SW480 (cell line): ENCODE results near the gene COL23A1.

Source experiments
- DNase-seq: peaks from one replicate; pipeline ENCODE4 v3.0.0-alpha.2; 2016; ENCODE audit warnings: low spot score

COL23A1 gene

DNA sequence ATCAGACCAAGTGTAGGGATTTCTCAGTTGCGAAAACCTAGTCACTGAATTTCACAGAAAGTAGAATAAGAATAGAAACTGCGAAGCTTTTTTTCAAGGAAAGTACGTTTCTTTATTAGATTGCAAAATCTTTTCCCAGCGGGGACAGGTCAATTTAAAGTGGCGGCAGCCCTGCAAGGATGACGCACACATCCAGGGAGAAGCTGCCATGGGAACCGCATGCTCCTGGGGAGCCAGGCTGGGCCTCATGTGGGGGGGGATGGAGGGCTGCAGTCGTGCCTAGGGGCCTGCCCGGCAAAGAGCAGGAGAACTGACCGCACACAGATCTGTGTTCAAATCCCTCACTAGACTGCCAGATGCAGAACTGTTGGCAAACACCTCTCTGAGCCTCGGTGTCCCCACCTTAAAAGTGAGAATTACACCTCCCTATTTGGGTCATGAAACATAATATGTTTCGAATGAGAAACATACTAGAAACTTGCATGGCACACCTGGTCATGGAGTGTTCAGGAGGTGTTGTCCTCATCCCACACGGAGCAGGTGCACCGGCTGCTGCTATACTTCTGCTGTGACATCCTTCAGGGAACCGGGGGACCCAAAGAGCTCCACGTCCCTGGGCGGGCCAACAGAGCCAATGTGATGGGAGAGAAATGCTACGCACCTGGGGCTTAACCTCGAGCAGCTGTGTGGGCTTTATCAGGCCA is 229.8 kb downstream of the COL23A1 start:
- DNase-seq, result no peak

DNA sequence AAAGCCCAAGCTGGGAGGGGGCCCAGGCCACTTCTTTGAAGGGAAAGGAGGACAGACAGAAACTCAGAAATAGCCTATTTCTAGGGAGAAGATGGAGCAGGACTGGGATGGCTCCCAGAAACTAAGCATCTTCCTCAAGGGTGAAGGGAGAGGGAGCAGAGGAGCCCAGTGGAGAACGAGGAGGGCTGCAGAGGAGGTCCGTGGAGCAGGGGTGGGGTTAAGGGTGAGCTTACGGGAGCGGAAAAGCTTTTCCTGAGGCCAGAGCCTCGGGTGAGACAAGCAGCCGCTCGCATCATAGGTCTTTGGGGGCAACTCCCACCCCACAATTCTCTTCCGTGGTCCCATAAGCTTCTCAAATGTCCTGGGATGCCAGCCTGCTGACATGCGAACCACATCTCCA is 230.5 kb downstream of the COL23A1 start:
- no peak for DNase-seq

DNA sequence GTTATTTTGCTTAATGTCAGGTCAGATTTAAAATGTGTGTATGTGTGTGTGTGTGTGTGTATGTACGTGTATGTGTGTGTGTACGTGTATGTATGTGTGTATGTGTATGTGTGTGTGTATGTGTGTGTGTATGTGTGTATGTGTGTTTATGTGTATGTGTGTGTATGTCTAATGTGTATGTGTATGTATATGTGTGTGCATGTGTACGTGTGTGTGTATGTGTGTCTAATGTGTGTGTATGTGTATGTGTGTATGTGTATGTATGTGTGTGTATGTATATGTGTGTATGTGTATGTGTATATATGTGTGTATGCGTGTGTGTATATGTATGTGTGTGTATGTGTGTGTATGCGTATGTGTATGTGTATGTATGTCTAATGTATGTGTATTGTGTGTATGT is 232.5 kb downstream of the COL23A1 start:
- DNase-seq, result no peak

DNA sequence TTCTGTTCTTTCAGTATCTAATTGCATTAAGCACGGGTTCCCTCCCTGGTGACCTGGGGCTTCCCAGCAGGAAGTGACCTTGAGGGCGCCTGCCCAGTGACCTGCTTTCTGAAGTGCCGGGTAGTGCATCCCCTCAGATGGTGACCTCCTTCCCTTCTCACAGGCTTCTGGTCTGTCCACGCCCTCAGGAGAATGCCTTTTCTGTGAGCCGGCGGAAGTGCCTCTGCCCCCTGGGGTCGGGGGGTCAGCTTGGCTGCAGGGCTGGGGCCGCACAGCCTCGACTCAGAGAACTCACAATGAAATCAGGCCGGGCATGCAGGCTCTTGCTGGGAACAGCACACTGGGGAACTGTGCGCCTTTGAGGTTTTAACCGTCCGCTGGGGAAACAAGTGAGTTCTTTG is 233.1 kb downstream of the COL23A1 start:
- DNase-seq, result peak; percentile 13

DNA sequence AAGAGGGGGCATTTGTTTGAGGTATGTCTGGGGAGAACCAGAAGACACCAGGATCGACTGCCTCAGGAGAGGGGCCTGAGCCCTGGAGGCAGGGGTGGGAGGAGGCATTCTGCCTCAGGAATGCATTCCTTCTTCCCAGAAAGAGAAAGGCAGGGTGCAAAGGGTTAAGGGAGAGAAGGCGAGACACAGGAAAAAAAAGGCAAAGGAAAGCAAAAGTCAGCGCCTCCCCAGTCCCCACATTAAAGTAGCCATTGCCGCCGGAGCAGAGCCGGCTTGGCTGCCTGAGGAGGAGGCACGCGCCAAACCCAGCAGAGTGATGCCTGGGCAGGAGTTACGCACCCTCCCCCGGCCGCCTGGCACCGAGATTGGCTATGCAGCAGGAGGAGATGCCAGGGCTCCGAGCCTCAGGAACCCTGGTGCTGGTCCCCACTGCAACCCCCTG is 233.7 kb downstream of the COL23A1 start:
- DNase-seq, result no peak

DNA sequence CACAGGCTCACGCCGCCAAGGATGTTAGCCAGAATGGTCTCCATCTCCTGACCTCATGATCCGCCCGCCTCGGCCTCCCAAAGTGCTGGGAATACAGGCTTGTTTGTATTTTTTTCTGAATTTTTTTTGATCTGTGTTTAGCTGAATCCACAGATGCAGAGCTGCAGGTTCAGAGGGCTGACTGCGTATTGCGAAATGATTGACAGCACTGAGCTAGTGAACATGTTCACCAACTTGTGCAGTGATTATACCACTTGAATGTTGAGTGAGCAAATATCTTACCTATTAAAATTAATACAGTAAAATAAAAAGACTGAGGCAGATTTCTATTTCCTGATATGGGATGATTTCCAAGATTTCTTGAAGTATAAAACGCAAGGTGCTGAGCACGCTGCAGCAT is 234.5 kb downstream of the COL23A1 start:
- no peak for DNase-seq

DNA sequence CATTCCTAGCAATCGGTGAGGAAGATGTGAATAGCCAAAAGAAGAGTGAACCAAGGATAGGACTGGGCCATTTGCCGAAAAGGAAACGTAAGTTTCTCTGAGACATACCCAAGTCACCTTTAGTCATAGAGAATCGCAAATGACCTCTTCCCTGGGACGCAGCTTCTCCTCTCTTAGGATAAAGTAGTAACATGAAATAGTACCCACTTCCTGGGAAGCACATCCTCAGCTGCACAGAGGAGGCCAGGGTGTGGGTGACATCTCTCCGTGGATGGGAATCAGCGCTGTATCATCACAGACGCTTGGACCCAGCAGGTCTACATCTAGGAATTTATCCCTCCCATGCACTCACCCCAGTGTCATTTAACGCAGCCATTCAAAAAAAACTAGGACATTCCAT is 236.7 kb downstream of the COL23A1 start:
- DNase-seq, result no peak

DNA sequence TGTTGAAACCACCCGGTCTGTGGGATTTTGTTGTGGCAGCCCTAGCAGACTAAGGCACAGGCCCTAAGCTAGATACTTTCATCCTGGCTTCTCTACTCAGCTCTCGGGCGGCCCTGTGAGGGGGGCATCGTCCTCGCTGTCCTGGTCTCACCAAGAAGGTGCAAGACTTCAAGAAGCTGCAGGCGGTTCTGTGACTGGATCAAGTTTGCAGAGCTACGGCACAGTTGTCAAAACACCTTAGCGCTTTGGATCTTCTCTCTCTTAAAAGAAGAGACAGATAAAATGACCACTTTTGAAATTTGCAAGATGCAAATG is 238.2 kb downstream of the COL23A1 start:
- no peak for DNase-seq

DNA sequence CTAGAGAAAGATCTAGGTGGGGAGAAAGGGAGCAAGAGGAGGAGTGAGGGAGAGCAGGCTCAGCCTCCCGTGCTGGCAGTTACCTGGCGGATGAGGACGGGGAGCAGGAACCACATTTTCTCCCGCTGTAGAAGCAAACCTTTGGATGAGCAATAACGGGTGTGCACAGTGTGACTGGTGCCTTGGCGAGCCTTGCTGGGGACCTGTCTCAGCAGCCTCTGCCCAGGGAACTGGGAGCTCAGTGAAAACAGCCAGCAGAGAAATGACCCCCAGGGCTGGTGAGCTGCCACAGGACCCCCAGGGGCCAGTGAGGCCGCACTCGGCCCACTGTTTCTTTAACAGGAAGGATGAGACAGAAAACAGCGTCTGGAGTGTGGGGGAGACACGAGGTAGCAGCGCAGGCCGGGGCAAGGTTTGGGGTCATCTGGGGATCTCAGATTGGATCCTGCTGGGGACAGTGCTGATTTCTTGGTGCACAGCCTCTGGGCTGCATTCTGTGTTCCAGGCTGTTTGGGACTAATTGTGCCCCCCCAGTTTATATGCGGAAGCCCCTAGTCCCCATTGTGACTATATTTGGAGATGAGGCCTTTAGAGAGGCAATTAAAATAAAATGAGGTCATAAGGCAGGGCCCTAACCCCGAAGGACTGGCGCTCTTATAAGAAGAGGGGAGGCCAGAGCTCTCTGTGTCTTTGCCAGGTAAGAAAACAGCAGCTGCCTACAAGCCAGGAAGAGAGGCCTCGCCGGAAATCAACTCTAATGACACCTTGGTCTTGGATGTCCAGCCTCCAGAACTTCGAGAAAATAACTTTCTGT is 238.8 kb downstream of the COL23A1 start:
- DNase-seq, result no peak

DNA sequence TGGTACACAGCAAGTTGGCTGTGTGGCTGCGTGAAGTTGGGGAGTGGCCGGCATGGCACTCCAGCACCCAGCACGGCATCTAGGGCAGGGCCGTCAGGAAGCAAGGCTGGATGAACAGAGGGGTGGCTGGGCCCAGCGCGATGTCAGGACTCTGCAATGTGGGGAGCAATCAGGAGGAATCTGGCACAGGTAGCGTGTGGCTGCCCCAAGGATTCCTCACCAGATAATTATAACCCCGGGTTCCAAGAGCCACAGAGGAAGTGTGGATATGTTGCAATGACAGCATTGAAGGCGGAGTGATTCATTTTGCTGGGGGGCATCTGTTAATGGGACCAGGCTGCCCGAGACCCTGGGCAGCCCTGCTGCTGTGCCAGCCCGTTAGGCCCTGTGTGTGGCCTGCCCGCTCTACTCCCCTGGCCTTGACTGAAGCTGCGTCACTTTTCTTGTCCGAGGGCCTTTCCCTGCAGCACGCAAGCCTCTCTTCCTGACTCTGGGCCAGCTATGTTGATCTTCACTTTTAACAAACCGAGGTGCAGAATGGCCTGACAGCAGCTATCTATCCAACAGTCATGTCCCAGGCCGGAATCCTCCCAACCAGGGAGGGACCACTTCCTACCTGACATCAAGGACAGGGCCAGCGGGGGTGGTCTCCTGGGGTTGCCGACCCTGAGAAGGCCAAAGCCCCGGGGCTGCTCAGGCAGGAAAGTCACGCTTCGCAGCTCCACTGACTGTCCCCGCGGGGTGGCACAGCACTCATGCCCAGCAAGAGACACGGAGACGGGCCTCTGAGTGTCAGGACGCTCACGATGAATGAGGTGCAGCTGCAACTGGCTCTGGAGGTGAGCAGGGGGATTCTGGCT is 239.6 kb downstream of the COL23A1 start:
- DNase-seq, result no peak

DNA sequence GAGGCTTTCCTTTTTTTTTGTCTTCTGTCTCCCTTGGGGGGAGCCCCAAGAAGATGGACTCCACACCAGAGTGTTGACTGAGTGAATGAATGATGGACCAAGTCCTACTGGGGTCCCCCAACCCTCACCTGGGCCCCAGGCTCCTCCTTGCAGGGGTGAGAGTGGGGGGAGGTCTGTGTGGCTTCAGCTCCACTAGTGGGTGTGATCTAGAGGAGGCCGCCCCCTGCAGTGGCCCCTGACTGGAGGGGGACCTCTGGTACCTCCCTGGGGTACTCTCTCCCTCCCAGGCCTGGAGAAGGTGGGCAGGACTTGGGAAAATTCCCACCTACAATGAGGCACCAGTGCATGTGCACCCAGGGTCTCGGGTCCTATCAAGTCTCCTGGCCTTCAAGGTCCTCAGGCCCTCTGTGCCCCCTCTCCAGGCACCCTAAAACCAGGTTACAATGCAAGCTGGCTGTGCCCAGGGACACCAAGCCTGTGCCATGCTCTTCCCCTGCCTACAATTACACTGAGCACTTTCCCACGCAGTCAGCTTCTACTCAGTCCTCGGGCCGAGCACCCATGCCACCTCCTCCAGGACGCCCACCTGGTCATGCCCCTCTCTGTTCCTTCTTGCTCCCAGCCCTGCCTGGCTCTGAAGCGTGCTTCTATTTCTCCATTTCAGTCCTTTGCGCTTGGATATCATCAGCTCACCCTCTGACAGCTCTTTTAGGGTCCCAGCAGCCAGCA is 240.4 kb downstream of the COL23A1 start:
- DNase-seq, result no peak

DNA sequence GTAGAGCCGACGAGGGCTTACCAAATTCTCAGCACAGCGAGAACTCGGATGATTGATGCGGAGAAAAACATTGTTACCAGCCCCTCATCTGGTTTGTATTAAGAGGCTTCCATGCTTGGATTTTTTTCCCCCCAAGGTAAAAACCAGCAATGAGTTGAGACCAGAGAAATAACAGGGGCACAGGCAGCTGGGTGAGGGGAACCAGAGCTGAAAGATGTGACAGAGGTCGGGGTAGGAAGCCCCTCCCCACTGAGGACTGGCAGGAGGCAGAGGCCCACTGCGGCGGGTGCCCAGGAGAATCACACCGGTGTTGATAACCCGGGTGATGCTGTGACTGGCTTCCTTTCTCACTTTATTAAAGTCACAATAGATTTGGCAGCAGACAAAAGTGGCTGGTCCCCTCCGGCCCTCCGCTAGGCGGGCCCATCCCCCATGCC is 241.1 kb downstream of the COL23A1 start:
- no peak for DNase-seq

DNA sequence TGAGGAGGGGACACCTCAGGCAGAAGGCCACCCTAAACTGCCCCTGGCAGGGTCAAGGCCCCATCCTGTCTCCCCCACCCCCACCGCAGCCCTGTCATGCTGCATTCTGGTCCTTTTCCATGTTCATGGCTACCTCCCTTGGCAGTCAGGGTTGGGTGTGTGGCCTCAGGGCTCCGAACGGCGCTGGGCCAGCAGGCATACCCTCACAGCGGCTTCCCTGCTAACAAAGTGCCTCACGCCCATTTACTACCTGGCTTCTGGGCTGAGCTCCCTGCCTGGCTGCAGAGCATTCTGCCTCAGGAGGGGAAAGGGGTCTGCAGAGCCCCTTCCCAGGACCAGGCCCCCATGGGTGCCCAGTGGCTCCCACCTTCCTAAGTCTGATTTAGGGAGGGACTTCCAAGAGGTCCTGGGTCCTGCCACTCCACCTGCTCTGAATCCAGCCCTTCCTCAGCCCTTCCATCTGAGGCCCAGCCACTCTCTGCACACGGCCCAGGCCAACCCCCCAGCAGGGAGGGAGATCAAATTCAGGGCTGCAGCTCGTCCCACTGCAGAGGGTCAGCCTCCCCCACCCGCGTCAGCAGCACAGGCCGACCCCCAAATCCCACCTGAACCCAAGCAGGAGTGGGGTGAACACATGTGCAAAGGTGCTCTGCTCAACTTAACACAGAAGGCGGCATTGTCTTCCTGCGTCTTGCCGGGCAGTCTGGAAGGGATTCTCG is 241.7 kb downstream of the COL23A1 start:
- no peak for DNase-seq

DNA sequence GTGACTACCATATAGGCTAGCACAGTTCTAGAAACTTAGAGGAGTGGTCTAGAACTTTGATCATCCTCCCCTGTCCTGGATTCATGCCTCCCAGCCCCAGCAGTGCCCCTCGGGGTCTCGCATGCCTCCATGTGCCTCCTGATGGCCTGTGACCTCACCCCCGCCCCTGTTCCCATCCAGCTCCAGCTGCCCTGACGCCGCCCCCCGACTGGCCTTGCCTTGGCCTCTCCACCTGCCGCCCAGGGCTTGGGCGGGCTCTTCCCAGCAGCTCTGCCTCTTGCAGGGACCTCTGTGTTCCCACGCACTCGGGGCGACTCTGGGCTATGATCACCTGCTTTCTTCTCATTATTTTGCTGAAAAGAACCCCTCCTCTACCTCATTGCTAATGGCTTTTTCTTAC is 242.2 kb downstream of the COL23A1 start:
- DNase-seq, result no peak

DNA sequence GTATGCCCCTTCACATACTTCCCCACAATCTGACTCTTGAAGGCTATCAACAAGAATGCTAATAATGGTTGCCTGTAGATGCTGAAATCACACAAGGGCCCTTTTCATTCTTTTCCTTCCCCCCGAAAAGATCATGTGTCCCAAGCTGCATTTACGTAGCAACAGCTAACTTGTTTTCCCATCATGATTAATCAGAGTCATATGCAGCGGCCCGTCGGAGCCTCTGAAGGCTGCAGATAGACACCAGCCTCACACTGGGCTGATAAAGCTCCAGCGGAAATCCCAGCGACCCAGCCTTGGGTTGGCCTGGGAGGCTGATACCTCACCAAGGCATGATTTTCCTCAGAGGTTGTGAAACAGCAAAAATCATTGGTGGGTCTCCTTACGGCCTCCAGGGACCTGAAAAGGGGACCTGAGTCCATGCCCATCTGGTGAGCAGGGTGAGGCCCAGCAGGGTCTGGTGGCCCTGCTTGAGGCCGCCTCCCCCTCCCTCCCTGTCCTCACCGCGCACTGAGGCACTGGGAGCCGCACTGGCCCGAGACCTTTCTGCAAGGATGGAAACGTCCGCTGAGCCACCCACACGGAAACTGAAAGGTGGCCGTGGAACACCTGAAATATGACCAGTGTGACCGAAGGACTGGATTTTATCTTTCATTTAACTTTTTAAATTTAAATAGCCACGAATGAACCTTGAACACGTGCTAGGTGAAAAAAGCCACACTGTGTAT is 243.4 kb downstream of the COL23A1 start:
- no peak for DNase-seq

DNA sequence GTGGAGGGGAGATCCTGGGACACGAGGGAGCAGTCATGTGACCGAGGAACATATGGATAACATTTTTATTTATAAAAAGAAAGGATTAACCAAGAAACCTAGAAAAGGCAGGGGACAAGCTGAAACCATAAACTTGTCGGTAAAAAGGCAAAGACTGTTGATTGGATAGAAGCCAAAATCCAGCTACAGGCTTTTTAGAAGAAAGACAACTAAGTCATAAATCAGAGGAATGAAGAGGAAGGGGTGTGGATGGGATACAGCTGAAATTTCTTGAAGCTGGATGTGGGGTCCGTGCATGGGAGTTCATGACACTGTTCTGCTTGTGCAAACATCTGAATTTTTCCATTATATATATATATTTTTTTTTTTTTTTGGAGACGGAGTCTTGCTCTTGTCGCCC is 246.9 kb downstream of the COL23A1 start:
- no peak for DNase-seq

DNA sequence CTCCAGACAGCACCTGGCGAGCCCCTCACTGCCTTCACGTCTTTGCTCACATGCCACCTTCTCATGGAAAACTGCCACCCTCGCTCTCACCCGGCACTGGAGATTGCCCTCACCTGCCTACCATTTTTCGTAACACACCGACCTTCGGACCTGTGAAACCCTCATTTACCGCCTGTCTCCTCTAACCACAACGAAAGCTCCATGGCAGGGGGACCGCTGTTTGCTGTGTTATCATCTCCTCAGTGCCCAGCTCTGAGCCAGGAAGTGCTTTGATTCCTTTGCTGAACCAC is 248.4 kb downstream of the COL23A1 start:
- peak; percentile 13 for DNase-seq

DNA sequence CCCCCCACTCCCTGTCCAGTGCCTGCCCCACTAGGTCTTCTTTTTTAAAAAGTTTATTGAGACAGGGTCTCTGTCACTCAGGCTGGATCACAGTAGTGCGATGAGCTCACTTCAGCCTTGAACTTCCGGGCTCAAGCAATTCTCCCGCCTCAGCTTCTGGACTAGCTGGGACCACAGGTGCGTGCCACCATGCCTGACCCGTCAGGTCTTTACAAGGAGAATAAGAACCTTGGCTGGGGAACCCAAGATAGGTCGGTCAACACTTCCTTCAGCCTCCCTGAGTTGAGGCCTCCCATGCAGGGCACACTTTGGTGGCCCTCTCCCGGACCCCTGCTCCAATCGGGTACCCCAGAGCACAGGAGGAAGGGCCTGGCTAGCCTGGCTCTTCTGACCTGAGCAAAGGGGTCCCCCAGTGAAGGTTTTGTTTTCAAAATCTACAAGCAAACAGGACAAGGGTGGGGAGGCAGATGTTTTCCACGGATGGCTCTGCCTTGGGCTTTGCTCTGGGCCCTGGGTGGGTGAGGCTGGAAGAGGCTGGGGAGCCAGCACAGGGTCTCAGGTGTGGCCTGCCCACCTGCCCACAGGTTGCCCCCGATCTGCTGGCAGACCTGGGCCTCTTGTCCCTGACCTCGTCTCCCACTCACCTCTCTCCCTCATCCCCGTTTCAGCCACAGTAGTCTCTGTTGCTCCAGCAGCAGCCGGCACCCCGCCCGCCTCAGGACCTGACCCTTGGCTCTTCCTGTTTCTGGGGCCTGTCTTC is 248.9 kb downstream of the COL23A1 start:
- DNase-seq, result no peak

DNA sequence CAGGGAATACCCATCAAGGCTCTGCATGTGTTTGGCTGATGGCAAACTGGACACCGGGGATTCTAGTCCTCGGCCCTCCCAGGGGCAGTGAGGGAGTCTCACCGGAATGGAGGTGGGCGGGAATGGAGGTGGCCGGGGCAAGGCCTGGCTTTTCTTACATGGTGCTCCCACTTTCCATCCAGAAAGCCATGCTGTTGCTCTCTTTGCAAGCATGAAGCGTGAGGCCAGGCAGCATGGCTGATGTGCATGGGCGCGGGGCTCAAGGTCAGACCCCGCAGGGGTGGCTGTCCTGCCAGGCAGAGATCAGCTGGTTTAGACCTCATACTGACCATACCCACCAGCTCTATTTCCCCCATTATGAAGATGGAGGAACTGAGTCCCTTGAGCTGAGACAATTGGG is 249.6 kb downstream of the COL23A1 start:
- no peak for DNase-seq

DNA sequence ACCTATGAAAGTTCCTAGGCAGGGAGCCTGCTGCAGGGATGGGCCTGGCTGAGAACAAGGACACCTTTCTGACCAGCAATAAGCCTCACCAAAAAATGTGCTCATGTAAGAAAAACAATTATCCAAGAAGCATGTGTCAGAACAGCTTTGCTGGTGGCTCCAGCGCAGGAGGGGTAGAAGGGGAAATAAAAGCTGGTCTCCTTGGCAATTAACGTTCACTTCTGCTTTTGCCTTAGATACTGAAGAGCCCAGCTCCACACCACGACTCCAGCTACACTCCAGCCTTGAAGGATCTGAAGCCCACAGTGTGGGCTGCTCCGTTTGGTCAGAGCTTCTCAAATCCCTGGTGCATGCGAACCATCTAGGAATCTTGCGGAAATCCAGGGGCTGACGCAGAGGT is 250.0 kb downstream of the COL23A1 start:
- DNase-seq, result no peak
